C4-2B (cell line): Measurements from ENCODE around the gene RAB1A.

ENCODE experiments used
- CTCF ChIP-seq: fragments of 450-650 bp; conservative IDR thresholded peaks from 2 replicates; pipeline ENCODE4 v1.5.1; 2017; ENCODE audit warnings: mild to moderate bottlenecking
- ZFX ChIP-seq: fragments of 450-650 bp; IDR thresholded peaks from 2 replicates; pipeline ENCODE4 v1.6.1; 2017

GRCh38 chr2:65049010-65049639 lies 80.8 kb downstream of the RAB1A start:
- TF ChIP-seq CTCF, result no peak
- no peak for TF ChIP-seq ZFX
